Cerebellar nuclear complex (tissue), 1 donor: Measurements from ENCODE around the gene SEC23A.
"Not testable (repeated sequence)": the region's sequence is repeated elsewhere in the genome, so short reads cannot be mapped to it uniquely, and the experiment has no call there.

Experiments used
- DNase-seq, 2 experiments: peaks; one replicate each; lab custom pipeline; 2025; lab: John Stamatoyannopoulos, UW

SEC23A gene

GRCh38 chr14:39030209-39030608 is 72.8 kb downstream of the SEC23A start:
- DNase-seq = no peak

GRCh38 chr14:39029789-39030188 is 73.2 kb downstream of the SEC23A start:
- DNase-seq = no peak

- DNase-seq = no peak
Observed at GRCh38 chr14:39028620-39029019, 74.4 kb downstream of the SEC23A start.

- DNase-seq = no peak
Observed at GRCh38 chr14:39025810-39026627, 77.0 kb downstream of the SEC23A start.

- DNase-seq = no peak
Observed at GRCh38 chr14:39025250-39025809, 77.7 kb downstream of the SEC23A start.

GRCh38 chr14:39023939-39024871 is 78.8 kb downstream of the SEC23A start:
- no peak for DNase-seq

- DNase-seq = not testable (repeated sequence)
Observed at GRCh38 chr14:39017096-39018016, 85.7 kb downstream of the SEC23A start.

GRCh38 chr14:39016733-39017095 is 86.3 kb downstream of the SEC23A start:
- DNase-seq = no peak

- no peak for DNase-seq
Observed at GRCh38 chr14:39015964-39016577, 87.0 kb downstream of the SEC23A start.

- DNase-seq = no peak
Observed at GRCh38 chr14:39015360-39015961, 87.6 kb downstream of the SEC23A start.

- no peak for DNase-seq
Observed at GRCh38 chr14:39014460-39014859, 88.6 kb downstream of the SEC23A start.

GRCh38 chr14:39008965-39009364 is 94.1 kb downstream of the SEC23A start:
- not testable (repeated sequence) for DNase-seq

- no peak for DNase-seq
Observed at GRCh38 chr14:39006721-39007410, 96.2 kb downstream of the SEC23A start.

- no peak for DNase-seq
Observed at GRCh38 chr14:39005044-39005880, 97.8 kb downstream of the SEC23A start.

GRCh38 chr14:38999949-39000348 is 103.1 kb downstream of the SEC23A start:
- no peak for DNase-seq

GRCh38 chr14:38994731-38995130 is 108.3 kb downstream of the SEC23A start:
- DNase-seq = no peak

GRCh38 chr14:38993981-38994380 is 109.1 kb downstream of the SEC23A start:
- no peak for DNase-seq

GRCh38 chr14:38992067-38992844 is 110.8 kb downstream of the SEC23A start:
- no peak for DNase-seq
